Activated CD4-positive, alpha-beta T cell treated with anti-CD3 and anti-CD28 coated beads, Interleukin-2, Interleukin-4, amounts not matched to agents 100 ng/mL and 50 ng/mL, durations not matched to agents 16 hours and 8 hours (primary cell): ENCODE measurements around the gene KCTD4.
"Not testable (repeated sequence)": the region's sequence is repeated elsewhere in the genome, so short reads cannot be mapped to it uniquely, and the experiment has no call there.

Source experiments
- DNase-seq: peaks from one replicate; pipeline ENCODE4 v3.0.0-alpha.2; 2020; ENCODE audit warnings: low spot score

Gene KCTD4

GRCh38 chr13:45215392-45216077, 14.7 kb upstream of the KCTD4 start:
- no peak for DNase-seq

GRCh38 chr13:45209229-45209628, 8.4 kb upstream of the KCTD4 start:
- DNase-seq, result no peak

GRCh38 chr13:45208132-45208531, 7.3 kb upstream of the KCTD4 start:
- no peak for DNase-seq

GRCh38 chr13:45207319-45207718, 6.5 kb upstream of the KCTD4 start:
- DNase-seq, result no peak

GRCh38 chr13:45206340-45206739, 5.5 kb upstream of the KCTD4 start:
- DNase-seq, result peak; percentile 65

- no peak for DNase-seq
Measured at GRCh38 chr13:45205124-45205523, 4.3 kb upstream of the KCTD4 start.

GRCh38 chr13:45199711-45200110, 1.1 kb downstream of the KCTD4 start:
- DNase-seq, result no peak

GRCh38 chr13:45198924-45199323, 1.9 kb downstream of the KCTD4 start:
- DNase-seq, result no peak

- DNase-seq, result no peak
Measured at GRCh38 chr13:45198041-45198440, 2.8 kb downstream of the KCTD4 start.

GRCh38 chr13:45196622-45197021, 4.2 kb downstream of the KCTD4 start:
- no peak for DNase-seq

- DNase-seq, result no peak
Measured at GRCh38 chr13:45196096-45196495, 4.7 kb downstream of the KCTD4 start.

- no peak for DNase-seq
Measured at GRCh38 chr13:45195421-45195820, 5.4 kb downstream of the KCTD4 start.

- DNase-seq, result no peak
Measured at GRCh38 chr13:45194081-45194939, 6.5 kb downstream of the KCTD4 start.

- no peak for DNase-seq
Measured at GRCh38 chr13:45191874-45192273, 9.0 kb downstream of the KCTD4 start.

- DNase-seq, result not testable (repeated sequence)
Measured at GRCh38 chr13:45189511-45189910, 11.3 kb downstream of the KCTD4 start.

- DNase-seq, result not testable (repeated sequence)
Measured at GRCh38 chr13:45189077-45189476, 11.8 kb downstream of the KCTD4 start.

- no peak for DNase-seq
Measured at GRCh38 chr13:45185286-45185685, 15.6 kb downstream of the KCTD4 start.

- no peak for DNase-seq
Measured at GRCh38 chr13:45184693-45185092, 16.2 kb downstream of the KCTD4 start.

GRCh38 chr13:45180713-45181601, 19.9 kb downstream of the KCTD4 start:
- DNase-seq, result peak; percentile 12

GRCh38 chr13:45180303-45180702, 20.5 kb downstream of the KCTD4 start:
- no peak for DNase-seq

GRCh38 chr13:45179428-45179827, 21.4 kb downstream of the KCTD4 start:
- no peak for DNase-seq
